NCI-H2029 treated with DMSO at 0.1 percent for 48 hours (cell line): ENCODE measurements around the gene ARHGEF16.

Source experiments
- DNase-seq: peaks from one replicate; lab custom pipeline; 2025; lab: John Stamatoyannopoulos, UW

Gene ARHGEF16

GRCh38 chr1:3453891-3454810 lies at the start of gene ARHGEF16:
Gene ARHGEF16, plus strand, starts transcription at chr1:3454665. Its CDS starts 8,420 bp downstream, at chr1:3463085.
- no peak for DNase-seq

- no peak for DNase-seq
These were observed 49.7 kb upstream of the ARHGEF16 start for GRCh38 chr1:3404801-3405200.

DNA sequence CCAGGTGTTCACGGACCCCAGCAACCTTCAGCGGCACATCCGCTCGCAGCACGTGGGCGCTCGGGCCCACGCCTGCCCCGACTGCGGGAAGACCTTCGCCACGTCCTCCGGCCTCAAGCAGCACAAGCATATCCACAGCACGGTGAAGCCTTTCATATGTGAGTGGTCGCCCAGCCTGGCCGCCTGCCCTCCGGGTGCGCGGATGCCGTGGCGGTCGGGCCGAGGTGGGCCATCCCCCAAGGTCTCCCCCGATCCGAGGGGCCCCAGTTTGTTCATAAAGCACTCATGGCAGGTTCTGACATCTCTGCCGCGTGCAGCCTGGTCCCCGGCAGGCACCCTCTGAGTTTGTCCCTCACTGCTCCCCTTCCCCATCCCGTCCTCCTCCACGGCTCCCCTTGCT lies 49.0 kb upstream of the ARHGEF16 start:
- no peak for DNase-seq

DNA sequence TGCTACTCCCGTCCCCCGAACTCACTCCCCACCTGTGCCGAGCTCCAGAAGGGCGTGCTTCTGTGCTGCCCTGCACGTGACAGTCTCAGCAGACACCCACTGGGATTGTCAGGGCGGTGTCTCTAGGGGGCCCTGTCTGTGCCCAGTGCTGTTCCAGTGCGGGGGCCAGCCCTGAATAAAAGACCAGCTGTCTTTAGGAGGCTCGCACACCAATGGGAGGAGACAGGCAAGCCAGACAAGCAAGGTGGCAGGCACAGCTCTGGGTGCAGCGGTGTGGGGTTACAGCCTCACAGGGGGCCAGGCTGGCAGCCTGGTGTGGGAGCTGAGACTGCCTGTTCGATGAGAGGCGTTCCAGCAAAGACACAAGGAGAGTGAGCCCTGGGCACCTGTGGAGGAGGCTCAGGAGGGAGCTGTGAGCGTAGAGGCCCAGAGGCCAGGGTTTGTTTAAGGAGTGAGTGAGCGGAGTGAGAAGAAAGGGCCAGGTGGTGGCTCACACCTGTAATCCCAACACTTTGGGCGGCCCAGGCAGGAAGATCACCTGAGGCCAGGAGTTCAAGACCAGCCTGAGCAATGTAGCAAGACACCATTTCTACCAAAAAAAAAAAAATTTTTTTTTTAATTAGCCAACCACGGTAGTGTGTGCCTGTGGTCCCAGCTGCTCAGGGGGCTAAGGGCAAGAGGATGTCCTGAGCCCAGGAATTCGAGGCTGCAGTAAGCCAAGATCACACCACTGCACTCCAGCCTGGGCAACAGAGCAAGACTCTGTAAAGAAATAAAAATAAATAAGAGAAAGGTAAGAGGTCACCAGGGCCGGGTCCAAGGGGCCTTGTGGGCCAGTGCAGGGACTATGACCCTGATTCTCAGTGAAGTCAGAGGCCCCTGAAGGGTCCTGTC lies 48.2 kb upstream of the ARHGEF16 start:
- no peak for DNase-seq

DNA sequence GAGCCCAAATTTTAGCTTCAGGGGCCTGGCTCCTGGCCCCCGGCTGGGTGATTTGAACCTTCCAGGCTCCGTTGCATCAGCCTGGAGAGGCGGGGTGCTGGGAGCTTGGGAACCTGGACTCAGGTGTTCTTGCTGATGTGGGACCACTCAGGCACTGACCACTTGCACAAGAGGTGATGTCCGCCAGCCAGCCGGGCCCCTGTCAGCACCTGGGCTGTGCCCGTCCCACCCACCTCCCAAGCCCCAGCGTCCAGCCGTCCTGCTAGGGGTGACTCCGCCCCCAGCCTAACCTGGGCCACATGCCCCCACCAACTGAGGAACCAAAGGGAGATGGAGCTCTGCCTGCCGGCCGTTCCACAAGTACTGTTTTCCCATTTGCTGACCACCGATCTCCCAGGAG lies 47.4 kb upstream of the ARHGEF16 start:
- no peak for DNase-seq

DNA sequence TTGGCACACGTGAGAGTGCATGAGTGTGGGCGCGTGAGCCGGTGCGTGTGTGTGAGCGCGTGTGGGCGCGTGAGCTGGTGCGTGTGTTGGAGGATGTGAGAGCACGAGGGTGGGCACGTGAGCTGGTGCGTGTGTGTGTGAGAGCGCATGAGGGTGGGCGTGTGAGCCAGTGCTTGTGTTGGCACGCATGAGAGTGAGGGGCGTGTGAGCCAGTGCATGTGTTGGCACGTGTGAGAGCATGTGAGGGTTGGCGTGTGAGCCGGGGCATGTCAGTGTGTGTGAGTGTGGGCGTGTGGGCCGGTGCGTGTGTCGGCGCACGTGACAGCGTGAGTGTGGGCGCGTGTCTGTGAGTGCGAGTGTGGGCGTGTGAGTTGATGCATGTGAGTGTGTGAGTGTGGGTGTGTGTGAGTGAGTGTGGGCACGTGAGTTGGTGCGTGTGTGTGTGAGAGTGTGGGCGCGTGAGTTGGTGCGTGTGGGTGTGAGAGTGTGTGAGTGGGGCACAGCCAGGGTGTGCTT lies 45.7 kb upstream of the ARHGEF16 start:
- no peak for DNase-seq

- DNase-seq = no peak
These were observed 44.9 kb upstream of the ARHGEF16 start for GRCh38 chr1:3409366-3410141.

DNA sequence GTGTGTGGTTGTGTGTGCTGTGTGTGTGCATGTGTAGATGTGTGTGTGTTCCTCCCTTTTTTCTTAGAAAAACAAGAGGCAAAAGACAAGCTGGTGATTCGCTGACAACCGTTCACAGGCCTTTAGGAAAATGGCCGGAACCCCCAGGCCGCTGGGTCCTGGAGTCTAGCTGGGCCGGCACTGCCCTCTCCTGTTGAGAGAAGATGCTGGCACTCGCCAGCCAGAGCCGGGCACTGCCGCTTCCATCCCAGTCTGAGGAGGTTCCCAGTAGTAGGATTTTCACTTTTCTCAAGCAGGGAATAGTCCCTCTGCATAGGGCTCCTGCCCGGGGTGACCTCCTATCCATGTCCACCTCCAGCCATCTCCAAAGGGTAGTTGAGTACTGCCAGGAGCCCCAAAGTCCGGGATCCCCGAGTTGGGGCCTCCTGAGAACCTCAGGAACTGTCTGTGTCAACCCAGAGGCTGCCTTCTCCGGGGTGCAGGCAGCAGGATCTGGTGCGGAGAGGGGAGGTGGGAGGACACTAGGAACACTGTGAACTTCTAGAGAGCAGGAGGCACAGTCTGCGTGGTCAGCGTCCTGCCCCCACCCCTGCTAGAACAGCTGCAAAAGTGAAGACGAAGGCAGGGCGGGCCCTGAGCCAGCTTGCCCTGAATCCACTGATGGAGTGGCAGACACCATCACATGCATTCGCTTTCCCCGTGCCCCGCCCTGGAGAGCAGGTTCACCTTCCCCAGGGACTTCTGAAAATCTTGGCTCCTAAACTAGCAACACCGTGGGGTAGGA lies 44.1 kb upstream of the ARHGEF16 start:
- DNase-seq = no peak

DNA sequence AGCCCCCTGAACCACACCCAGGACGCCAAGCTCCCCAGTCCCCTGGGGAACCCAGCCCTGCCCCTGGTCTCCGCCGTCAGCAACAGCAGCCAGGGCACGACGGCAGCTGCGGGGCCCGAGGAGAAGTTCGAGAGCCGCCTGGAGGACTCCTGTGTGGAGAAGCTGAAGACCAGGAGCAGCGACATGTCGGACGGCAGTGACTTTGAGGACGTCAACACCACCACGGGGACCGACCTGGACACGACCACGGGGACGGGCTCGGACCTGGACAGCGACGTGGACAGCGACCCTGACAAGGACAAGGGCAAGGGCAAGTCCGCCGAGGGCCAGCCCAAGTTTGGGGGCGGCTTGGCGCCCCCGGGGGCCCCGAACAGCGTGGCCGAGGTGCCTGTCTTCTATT lies 42.7 kb upstream of the ARHGEF16 start:
- no peak for DNase-seq

GRCh38 chr1:3412376-3412775 lies 42.1 kb upstream of the ARHGEF16 start:
- no peak for DNase-seq

- DNase-seq = no peak
These were observed 40.3 kb upstream of the ARHGEF16 start for GRCh38 chr1:3413975-3414710.

DNA sequence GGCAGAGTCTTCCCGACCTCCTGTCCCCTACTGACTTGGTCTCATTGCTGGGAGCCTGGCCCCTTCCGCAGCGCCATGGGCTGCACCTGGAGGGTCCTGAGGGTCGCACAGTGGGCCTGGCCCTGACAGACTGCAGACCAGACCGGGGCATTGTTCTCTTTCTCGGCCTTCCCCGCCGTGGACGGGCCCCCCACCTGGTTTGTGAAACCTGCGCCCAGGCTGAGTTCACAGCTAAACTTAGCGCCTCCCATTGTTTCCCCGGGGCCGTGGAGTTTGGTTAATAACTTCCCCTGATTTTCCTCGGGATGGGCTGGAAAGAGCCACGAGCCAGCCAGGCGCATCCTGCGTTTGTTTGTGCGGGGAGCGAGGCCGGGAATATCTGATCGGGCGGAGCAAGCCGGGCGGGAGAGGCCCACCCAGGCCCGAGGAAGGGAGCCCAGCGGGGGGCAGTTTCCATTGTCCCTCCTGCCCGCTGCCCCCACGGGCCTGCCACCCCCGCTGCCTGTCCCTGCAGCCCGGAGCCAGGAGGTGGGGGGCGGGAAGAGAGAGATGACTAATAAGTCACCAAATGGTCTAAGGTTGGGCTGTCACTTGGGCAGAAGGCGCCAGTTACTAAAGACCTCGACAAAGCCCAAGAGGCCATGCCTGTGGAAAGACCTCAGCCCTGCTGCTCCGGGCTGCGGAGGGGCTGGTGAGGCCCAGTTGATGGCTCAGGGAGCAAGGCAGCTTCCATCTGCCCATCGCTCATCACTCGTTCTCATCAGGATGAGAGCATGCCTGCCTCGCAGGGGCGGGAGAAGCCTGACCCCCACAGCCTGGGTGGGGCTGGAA lies 39.0 kb upstream of the ARHGEF16 start:
- DNase-seq = no peak

GRCh38 chr1:3417082-3417739 lies 37.3 kb upstream of the ARHGEF16 start:
- no peak for DNase-seq

DNA sequence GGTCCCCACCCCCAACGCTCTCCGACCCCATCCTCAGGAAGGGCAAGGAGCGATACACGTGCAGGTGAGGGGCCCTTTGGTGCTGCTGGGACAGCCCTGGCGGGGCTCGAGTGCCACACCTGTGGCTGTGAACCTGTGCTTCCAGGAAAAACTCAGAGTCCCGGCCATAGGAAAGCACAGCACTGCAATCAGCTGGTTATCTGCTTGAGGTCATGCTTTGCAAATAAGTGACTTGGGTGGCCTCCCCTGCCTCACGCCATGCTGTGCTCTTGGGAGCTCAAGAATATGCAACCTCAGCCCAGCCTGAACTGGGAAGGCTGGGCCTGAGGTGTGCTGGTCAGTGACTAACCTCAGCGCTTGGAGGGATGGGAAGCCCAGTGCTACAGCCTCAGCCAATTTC lies 36.5 kb upstream of the ARHGEF16 start:
- DNase-seq = no peak

DNA sequence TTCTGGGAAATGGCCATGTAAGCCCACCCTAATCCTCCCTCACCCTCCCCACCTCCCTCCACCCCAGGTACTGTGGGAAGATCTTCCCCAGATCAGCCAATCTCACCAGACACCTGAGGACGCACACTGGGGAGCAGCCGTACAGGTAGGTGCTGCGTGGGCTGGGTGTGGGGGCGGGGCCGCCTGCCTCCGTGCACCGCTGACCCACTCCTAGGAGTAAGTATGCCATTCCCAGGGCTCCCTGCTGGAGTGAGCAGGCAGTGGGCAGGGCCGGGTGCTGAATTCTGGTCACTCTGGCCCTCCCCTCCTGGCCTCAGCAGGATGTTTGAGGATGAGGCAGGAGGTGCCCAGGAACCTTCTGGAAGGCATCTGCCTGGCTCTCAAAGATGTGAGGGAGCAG lies 35.9 kb upstream of the ARHGEF16 start:
- no peak for DNase-seq

DNA sequence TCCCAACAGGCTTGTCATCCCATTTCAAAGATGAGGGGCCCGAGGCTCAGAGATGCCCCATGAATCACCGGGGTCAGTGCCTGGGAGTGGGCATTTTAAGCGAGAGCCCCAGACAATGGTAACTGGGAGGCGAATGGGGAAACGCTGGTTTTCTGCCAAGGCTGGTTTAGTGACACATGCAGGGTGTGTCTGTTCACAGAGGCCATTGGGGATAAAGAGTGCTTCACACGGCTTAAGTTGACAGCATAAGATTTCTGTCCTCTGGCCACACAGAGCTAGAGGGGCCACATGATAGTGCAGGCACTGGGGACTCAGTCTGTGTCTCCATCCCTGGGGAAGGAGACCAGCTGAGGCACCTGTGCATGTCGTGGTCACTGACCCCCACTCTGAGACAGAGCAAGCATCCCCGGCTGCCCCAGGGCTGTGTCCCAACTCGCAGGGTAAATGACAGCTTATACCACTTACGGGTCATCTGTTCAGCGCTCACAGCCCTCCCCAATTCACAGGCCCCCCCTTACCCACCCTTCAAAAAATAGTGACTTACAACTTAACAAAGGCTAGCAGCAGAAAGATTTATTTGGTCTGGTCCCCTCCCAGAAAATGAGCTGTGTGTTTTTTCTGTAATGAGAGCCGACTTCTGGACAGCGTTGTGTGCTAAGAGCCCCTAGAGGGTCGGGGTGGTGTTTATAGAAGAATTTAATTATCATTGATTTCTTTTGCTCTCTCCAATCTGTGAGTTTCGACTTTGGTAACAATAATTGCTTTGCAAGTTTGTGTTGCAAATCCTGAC lies 34.9 kb upstream of the ARHGEF16 start:
- no peak for DNase-seq

GRCh38 chr1:3420218-3420951 lies 34.1 kb upstream of the ARHGEF16 start:
- DNase-seq = no peak
